GM19193 (cell line): ENCODE results near the gene LRIT1.

Experiments
- POLR2A ChIP-seq: IDR thresholded peaks from 4 replicates; pipeline ENCODE4 v1.6.1; 2011; ENCODE audit not compliant: insufficient read depth, insufficient read length; ENCODE audit errors: extremely low read depth

The LRIT1 gene, protein sequence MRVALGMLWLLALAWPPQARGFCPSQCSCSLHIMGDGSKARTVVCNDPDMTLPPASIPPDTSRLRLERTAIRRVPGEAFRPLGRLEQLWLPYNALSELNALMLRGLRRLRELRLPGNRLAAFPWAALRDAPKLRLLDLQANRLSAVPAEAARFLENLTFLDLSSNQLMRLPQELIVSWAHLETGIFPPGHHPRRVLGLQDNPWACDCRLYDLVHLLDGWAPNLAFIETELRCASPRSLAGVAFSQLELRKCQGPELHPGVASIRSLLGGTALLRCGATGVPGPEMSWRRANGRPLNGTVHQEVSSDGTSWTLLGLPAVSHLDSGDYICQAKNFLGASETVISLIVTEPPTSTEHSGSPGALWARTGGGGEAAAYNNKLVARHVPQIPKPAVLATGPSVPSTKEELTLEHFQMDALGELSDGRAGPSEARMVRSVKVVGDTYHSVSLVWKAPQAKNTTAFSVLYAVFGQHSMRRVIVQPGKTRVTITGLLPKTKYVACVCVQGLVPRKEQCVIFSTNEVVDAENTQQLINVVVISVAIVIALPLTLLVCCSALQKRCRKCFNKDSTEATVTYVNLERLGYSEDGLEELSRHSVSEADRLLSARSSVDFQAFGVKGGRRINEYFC

DNA sequence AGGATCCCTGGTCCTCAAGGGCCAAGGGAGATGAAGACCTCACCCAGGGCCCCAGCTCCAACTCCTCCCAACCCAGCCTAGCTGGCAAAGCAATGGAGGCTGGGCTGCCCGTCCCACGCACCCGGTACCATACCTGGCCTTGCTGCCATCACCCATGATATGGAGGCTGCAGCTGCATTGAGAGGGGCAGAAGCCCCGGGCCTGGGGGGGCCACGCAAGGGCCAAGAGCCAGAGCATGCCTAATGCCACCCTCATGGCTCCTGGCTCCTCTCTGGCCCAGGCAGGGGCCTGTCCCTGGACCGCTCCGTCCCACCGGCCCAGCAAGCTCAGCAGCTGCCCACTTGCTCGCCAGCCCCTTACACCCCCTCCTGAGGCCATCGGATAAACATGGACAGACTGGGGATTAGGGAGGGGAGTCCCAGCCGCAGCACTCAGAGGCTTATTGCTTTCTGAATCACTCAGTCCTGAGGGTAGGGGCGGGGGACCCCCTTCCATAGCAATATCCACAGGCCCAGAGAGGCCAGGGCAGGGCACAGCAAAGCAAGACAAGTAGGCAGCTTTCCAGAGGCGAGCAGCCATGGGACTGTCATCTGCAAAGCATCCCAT, at the start of gene LRIT1:
LRIT1 (minus strand) TSS at position 362 of the 606 bp plus-strand sequence; CDS start at position 255, 107 bp downstream.
- no peak for TF ChIP-seq POLR2A

DNA sequence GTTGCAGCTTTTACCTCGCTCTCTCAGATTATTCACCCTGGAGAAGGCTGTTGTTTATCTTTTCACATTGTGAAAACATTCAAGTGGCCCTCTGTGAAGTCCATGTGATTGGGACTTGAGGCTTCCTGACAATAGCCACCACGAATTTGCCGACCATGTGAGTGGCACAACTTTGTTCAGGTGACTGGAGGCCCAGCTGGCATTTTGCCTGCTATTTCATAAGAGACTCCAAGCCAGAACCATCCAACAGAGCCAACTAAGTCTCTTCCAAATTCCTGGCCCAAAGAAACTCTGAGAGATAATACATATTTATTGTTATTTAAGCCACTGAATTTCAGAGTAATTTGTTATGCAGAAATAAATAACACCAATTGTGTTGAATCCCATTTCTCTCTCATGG, 48.9 kb upstream of the LRIT1 start:
- no peak for TF ChIP-seq POLR2A

DNA sequence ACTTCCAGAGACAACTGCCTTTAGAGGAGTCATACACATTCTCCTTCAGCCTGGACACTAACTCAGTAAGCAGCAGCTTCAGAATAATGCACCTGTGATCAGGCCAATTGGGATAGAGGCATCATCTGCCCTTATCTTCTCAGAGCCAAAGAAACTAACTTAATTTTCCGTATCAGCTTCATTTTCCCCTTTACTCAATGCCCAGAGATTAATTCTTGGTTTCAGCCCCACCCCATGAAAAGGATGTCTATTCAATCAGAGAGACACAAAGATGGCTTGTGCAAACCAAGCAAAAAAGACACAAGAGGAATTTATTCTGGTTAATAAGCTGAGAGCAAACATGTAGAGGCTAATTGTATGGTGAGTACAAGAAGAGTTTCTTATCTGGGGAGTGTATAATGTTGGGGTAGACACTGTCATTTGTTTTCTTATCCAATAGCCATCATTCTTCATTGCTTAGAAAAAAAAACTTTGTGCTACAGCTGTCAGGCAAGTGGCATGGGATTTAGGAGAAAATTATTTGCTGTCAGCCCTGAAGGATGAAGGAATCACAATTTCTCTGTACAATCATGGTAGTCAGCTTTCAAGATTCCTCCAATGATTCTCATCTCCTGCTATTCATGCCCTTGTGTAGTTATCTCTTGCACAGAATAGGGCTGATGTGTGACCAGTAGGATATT, 48.3 kb upstream of the LRIT1 start:
- TF ChIP-seq POLR2A = no peak

- no peak for TF ChIP-seq POLR2A
These were observed 46.8 kb upstream of the LRIT1 start for GRCh38 chr10:84288151-84288550.

DNA sequence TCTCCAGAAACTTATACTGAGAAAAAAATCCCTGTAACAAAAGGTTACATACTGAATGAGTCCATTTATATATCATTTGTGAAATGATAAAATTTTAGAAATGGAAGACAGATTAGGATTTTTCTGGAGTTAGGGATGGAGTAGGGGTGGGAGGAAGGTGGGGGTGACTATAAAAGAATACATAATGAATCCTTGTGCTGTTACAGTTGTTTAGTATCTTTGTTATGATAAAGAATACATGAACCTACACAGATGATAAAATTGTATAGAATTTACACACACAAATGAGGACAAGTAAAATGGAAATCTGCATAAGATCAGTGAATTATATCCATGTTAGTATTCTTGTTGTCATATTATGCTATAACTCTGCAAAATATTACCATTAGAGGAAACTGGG, 45.3 kb upstream of the LRIT1 start:
- no peak for TF ChIP-seq POLR2A

GRCh38 chr10:84270708-84271107, 29.4 kb upstream of the LRIT1 start:
- TF ChIP-seq POLR2A = no peak

DNA sequence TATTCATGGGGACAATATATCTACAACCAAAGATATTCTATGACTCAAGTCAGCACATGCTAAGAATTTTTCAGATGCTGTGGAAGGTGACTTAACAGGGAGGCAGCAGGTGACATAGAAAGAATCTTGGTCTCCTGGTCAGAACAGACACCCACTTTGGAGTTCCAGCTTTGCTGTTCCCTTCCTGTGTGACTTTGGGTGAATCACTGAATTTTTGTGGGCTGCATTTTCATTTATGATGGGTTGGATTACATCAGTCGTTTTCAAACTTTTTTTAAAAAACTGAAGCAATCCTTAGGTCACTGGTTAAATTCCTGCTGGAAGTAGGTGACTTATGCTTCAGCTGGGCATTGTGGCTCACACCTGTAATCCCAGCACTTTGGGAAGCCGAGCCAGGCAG, 28.4 kb upstream of the LRIT1 start:
- TF ChIP-seq POLR2A = no peak

- no peak for TF ChIP-seq POLR2A
These were observed 27.8 kb upstream of the LRIT1 start for GRCh38 chr10:84269162-84269561.

GRCh38 chr10:84267503-84268126, 26.3 kb upstream of the LRIT1 start:
- TF ChIP-seq POLR2A = no peak

GRCh38 chr10:84265418-84265817, 24.1 kb upstream of the LRIT1 start:
- no peak for TF ChIP-seq POLR2A

DNA sequence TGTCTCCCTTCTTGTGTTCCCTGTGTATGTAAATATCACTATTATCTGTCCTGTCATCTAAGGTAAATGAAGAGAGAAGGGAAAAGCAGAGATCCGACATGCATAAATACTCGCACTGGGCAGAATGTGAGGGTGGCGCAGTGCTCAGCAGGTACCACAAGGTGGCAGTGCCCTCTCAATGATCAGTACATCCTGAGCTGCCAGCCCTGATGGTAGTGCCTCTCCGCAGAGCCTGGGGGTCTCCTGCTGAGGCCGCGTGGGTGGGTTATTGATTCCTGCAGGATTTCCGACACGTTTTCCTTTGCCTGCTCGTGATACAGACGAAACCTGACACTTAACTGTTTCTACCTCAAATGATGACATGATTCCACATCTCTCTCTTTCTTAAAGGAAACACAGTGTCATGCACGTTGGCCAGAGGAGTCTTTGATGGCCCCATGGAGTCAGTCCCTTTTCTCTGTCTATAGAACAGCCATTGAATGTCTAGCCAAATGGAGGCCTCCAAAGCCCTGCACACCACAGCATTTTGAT, 23.3 kb upstream of the LRIT1 start:
- no peak for TF ChIP-seq POLR2A

DNA sequence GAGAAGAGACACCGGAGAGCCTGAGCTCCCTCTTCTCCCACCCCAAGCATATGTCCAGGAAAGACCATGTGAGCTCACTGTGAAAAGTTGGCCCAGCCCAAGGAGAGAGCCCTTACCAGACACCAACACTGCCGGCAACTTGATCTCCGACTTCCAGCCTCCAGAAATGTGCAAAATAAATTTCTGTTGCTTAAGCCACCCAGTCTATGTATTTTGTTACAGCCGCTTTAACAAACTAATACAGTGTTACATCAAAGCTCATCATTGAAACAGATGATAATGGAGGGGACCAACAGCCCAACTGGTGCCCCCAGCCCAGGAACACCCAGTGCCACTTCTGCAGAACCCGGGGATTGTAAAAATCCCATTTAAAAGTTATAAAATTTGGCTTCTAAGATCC, 22.4 kb upstream of the LRIT1 start:
- no peak for TF ChIP-seq POLR2A

DNA sequence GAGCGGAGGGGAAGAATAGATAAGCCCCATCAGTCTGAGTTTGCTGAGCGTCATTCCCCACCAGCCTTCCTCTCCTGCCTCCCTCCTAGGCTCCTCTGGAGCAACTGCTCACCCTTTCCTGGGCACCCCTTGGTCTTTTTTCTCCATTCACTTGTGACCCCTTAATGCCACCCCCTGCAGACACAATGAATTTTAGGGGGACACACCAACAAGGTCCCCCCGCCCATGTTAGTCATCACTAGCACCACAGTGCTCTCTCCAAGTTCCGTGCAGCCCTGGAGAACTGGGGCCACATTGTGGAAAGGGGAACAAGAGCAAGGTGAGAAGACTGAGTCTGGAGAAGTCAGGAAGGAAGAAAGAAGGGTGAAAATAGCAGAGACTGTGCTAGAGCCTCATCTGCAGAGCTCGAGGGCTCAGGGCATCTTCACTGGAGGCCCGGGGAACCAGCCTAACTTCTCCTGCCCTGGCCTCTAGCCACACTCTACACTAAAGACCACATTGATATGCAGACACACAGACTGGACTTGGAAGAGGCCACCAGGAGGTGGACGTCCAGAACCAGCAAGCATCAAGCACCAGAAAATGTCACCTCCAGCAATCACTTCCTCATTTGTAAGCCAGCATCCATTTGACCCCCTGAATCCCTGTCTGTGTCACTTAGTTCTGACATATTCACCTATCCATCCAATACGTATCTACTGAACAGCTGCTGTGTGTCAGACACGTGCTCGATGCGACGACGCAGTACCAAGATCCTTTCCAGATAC, 21.0 kb upstream of the LRIT1 start:
- no peak for TF ChIP-seq POLR2A
